ES-I3 (cell line): Measurements from ENCODE around the gene CACNA1C.

Experiments used
- H3K36me3 ChIP-seq: 2 replicates; pipeline ENCODE4 v1.6.1; 2013; ENCODE audit warnings: mild to moderate bottlenecking, low read length, control low read depth, moderate library complexity; ENCODE audit not compliant: insufficient read depth
- H3K4me1 ChIP-seq: 2 replicates; pipeline ENCODE4 v1.6.1; 2013; ENCODE audit warnings: mild to moderate bottlenecking, control low read depth, low read length; ENCODE audit not compliant: insufficient read depth
- H3K9ac ChIP-seq: 2 replicates; pipeline ENCODE4 v1.6.1; 2013; ENCODE audit warnings: low read depth, mild to moderate bottlenecking, low read length, moderate library complexity
- H3K9me3 ChIP-seq: 2 replicates; pipeline ENCODE4 v1.6.1; 2013; ENCODE audit warnings: mild to moderate bottlenecking, low read length, moderate library complexity; ENCODE audit not compliant: control insufficient read depth, insufficient read depth

CACNA1C gene

GRCh38 chr12:2431810-2432209, 379.0 kb downstream of the CACNA1C start:
- Histone ChIP-seq H3K36me3 (no peaks in the 10 kb centered on the region), H3K9ac (no peak overlapping the region), H3K9me3 (0 out of 2 replicates have a peak, but pooled peaks cover 3% of the 10 kb centered on the region), H3K4me1 (no peaks in the 10 kb centered on the region)

- H3K9me3 ChIP-seq: no peaks in the 10 kb centered on the region
- no peak overlapping the region for H3K9ac ChIP-seq
- H3K36me3 ChIP-seq: no peaks in the 10 kb centered on the region
These were observed 380.1 kb downstream of the CACNA1C start for GRCh38 chr12:2432856-2433255.

GRCh38 chr12:2435511-2435910, 382.7 kb downstream of the CACNA1C start:
- Histone ChIP-seq H3K9ac (no peak overlapping the region), H3K36me3 (no peaks in the 10 kb centered on the region), H3K9me3 (no peaks in the 10 kb centered on the region), H3K4me1 (no peaks in the 10 kb centered on the region)

More at GRCh38 chr12:2432856-2433255, 380.1 kb downstream of the CACNA1C start:
- no peaks in the 10 kb centered on the region for H3K4me1 ChIP-seq

GRCh38 chr12:2439332-2440100, 386.7 kb downstream of the CACNA1C start:
- Histone ChIP-seq H3K9ac (no peak overlapping the region), H3K9me3 (no peaks in the 10 kb centered on the region), H3K36me3 (no peaks in the 10 kb centered on the region), H3K4me1 (no peaks in the 10 kb centered on the region)

- no peak overlapping the region for H3K9ac ChIP-seq
- H3K4me1 ChIP-seq: no peaks in the 10 kb centered on the region
- H3K9me3 ChIP-seq: no peaks in the 10 kb centered on the region
- H3K36me3 ChIP-seq: no peaks in the 10 kb centered on the region
These were observed 391.0 kb downstream of the CACNA1C start for GRCh38 chr12:2443776-2444175.

- Histone ChIP-seq H3K9me3 (no peaks in the 10 kb centered on the region), H3K36me3 (no peaks in the 10 kb centered on the region), H3K9ac (no peak overlapping the region), H3K4me1 (no peaks in the 10 kb centered on the region)
These were observed 393.2 kb downstream of the CACNA1C start for GRCh38 chr12:2445968-2446367.

- Histone ChIP-seq H3K36me3 (no peaks in the 10 kb centered on the region), H3K4me1 (no peaks in the 10 kb centered on the region), H3K9me3 (no peaks in the 10 kb centered on the region), H3K9ac (no peak overlapping the region)
These were observed 395.1 kb downstream of the CACNA1C start for GRCh38 chr12:2447861-2448260.

GRCh38 chr12:2449586-2449985, 396.8 kb downstream of the CACNA1C start:
- no peaks in the 10 kb centered on the region for H3K36me3 ChIP-seq
- no peak overlapping the region for H3K9ac ChIP-seq
- H3K9me3 ChIP-seq: no peaks in the 10 kb centered on the region
- no peaks in the 10 kb centered on the region for H3K4me1 ChIP-seq

GRCh38 chr12:2450553-2450952, 397.8 kb downstream of the CACNA1C start:
- Histone ChIP-seq H3K36me3 (no peaks in the 10 kb centered on the region), H3K9me3 (no peaks in the 10 kb centered on the region), H3K4me1 (no peaks in the 10 kb centered on the region), H3K9ac (no peak overlapping the region)

- Histone ChIP-seq H3K36me3 (no peaks in the 10 kb centered on the region), H3K9me3 (no peaks in the 10 kb centered on the region), H3K4me1 (no peaks in the 10 kb centered on the region), H3K9ac (no peak overlapping the region)
These were observed 398.2 kb downstream of the CACNA1C start for GRCh38 chr12:2451025-2451424.

- Histone ChIP-seq H3K4me1 (no peaks in the 10 kb centered on the region), H3K36me3 (no peaks in the 10 kb centered on the region), H3K9me3 (no peaks in the 10 kb centered on the region), H3K9ac (no peak overlapping the region)
These were observed 398.7 kb downstream of the CACNA1C start for GRCh38 chr12:2451497-2451896.

GRCh38 chr12:2453076-2453760, 400.4 kb downstream of the CACNA1C start:
- Histone ChIP-seq H3K9me3 (no peaks in the 10 kb centered on the region), H3K36me3 (no peaks in the 10 kb centered on the region), H3K4me1 (no peaks in the 10 kb centered on the region), H3K9ac (no peak overlapping the region)

- no peaks in the 10 kb centered on the region for H3K9me3 ChIP-seq
- H3K36me3 ChIP-seq: no peaks in the 10 kb centered on the region
- no peaks in the 10 kb centered on the region for H3K4me1 ChIP-seq
- no peak overlapping the region for H3K9ac ChIP-seq
These were observed 400.9 kb downstream of the CACNA1C start for GRCh38 chr12:2453761-2454090.

GRCh38 chr12:2454601-2455177, 401.9 kb downstream of the CACNA1C start:
- no peaks in the 10 kb centered on the region for H3K36me3 ChIP-seq
- no peaks in the 10 kb centered on the region for H3K9me3 ChIP-seq
- no peaks in the 10 kb centered on the region for H3K4me1 ChIP-seq
- H3K9ac ChIP-seq: no peak overlapping the region

GRCh38 chr12:2455410-2455809, 402.6 kb downstream of the CACNA1C start:
- no peaks in the 10 kb centered on the region for H3K4me1 ChIP-seq

More at GRCh38 chr12:2455410-2455809, 402.6 kb downstream of the CACNA1C start:
- H3K36me3 ChIP-seq: no peaks in the 10 kb centered on the region
- no peaks in the 10 kb centered on the region for H3K9me3 ChIP-seq
- no peak overlapping the region for H3K9ac ChIP-seq
